EH (cell line): Measurements from ENCODE around the gene CHST7.
A peak's percentile ranks its signal among the peaks of the same experiment; 100 is the strongest.

Experiments used
- DNase-seq: peaks from one replicate; pipeline ENCODE4 v3.0.0-alpha.2; 2015; ENCODE audit warnings: low read depth

Gene CHST7

DNA sequence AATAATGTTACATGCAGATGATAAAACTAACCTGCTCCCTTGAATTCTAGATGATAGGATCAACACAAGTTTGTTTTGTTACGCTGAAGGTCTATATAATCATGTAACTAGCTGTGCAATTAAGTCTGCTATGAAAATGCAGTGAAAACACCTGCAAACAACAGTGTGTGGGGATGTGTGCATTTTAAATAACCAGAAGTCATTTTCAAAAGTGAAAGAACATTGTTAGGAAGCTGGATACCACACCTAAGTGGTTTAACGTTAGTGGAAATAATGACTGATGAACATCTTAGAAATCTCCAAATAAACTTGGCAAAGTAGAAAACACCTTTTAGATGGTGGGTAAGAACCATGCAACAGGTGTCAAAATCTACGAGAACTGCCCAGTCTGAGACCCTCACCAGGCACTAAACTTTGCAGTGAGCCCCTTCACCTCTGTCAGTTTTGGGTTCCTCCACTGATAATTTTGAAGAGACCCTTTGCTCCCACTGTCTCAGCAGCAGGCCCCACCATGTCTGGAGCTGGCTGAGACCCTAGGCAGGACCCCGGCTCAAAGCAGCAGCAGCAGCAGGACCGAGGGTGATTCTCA, 36.6 kb downstream of the CHST7 start:
- DNase-seq: no peak

DNA sequence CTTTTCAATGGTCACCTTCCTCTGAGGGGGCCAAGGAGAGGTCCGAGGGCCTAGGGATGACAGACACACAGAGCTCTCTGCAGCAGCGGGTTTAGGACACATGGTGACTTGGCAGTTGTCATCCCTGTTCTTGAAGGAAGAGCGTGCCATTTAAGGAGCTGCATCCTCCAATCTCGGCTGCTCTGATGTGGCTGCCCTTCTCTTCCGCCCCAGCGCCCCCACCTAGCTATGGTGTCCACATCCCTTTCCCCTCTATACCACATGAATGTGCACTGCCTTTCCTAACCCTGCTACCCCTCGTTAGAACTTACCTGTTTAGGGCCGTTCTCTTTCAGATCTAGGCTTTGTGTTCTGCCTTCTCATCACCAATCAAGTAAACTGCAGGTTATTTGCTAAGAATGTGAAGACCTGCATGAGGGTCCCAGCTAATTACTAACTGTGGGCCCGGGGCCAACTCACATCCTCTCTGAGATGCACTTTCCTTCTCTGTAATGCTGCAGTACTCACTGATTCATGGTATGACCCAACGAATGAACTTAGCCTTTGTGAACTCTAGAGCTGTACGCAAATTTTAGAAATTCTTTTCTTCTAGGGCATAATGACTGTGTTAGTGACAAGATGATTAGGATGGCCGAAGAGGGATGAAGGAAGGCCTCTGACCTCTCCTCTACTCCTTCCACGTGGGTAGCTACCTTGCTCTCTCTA, 38.2 kb downstream of the CHST7 start:
- no peak for DNase-seq

DNA sequence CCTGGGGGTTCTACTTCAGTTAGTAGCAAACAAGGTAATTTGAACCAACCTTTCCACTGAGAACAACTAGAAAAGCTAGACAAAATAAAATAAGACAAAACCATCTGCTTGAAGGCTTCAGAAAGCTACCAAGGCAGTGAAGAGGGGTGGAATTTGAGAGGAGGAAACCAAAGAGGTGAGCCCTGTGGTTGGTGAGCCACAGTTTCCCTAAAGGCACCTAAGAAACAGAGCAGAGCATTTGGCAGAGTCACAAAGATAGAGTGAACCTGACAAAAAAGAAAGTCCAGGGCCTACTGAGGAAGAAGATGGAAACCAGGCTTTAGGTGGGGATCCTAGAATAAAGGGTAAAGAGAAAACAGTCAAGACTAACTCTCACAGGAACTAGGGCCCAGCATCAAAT, 44.3 kb downstream of the CHST7 start:
- DNase-seq: no peak

DNA sequence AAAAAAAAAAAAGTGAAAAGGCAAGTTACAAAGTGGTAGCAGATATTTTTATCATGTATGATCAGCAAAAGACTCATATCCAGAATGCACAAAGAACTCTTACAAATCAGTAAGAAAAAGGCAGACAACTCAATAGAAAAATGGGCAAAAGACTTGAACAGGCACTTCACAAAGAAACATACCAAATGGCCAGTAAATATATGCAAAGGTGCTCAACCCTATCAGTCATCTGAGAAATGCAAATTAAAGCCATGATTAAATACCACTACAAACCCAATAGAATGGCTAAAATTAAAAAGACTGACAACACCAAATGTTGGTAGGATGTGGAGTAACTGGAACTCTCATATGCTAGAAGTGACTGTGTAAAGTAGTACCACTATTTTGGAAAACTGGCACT, 45.4 kb downstream of the CHST7 start:
- no peak for DNase-seq

DNA sequence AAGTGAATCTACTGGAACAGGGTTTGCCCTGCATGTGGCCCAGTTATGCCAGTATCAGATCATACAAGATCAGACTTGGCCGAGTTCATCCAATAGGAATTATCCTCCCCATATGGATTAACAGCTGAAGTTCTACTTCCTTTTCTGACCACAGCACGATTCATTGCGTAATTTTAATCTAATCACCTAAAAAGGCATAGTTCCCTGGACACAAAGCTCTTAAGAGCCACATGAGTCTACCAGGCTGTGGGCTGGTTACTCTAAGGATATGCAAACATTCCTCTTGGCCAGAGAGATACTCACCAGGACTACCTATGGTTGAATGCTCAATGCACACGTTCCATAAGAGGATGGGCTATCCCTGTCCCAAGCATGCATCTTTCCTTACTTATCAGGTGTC, 46.9 kb downstream of the CHST7 start:
- no peak for DNase-seq

DNA sequence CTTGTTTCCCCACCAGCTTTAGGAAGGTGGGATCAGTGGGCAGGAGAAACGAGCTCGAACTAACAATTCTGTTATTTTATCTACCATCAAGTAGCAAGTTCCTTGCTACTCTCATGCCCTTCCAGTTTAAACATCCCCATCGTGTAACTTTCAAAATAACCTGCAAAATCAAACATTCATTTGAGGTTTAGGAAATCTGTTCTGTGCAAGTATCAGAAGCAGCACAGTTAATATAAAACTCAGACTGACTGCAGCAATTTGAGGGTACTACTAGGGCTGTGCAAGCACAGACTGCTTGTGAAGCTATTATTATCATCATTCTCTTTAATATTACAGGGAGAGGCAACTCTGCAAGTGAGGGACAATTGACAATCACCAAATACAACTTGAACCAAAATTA, 48.0 kb downstream of the CHST7 start:
- no peak for DNase-seq

DNA sequence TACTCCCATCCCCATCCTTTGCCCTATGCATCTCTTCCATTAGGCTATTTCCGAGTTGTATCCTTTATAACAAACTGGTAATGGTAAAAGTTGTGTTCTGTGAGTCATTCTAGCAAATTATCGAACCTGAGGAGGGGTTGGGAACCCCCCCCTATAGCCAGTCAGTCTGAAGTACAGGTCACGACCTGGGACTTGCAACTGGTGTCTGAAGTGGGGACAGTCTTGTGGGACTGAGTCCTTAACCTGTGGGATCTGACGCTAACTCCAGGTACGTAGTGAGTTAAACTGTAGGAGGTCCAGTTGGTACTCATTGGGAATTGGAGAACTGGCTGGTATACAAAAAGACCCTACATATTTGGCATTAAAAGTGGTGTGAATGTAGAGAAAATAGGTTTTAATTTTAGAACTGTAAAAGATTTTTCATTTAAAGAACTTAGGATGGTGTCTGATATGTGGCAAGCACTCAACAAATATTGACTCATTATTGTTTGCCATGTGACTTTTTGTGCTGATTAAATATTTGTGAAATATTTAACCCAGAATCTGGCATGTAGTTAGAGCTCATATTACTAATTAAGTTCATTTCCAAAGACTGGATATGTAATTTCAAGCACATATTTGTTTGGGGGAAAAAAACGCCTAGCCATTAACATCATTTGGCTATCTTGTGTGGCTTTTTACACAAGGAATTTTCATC, 50.7 kb downstream of the CHST7 start:
- no peak for DNase-seq

DNA sequence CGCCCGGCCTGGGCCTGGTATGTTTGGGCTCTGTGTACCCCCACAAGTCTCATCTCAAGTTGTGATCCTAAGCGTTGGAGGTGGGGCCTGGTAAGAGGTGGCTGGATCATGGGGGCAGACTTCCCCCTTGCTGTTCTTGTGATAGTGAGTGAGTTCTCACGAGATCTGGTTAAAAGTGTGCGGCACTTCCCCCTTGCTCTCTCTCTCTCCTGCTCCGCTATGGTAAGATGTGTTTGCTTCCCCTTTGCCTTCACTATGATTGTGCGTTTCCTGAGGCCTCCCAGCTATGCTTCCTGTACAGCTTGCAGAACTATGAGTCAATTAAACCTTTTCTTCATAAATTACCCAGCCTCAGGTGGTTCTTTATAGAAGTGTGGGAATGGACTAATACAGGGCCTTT, 53.0 kb downstream of the CHST7 start:
- DNase-seq: no peak

DNA sequence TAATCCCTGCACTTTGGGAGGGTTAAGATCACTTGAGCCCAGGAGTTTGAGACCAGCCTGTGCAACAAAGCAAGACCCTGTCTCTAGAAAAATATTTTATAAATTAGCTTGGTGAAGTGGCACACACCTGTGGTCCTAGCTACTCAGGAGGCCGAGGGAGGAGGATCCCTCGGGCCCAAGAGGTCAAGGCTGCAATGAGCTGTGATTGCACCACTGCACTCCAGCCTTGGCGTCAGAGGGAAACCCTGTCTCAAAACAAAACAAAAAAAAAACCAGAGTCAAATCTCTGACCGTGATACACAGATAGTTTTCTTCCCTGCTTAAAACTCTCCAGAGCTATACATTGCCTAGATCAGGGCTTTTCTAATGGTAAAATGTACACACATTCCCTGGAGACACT, 53.5 kb downstream of the CHST7 start:
- DNase-seq: no peak

DNA sequence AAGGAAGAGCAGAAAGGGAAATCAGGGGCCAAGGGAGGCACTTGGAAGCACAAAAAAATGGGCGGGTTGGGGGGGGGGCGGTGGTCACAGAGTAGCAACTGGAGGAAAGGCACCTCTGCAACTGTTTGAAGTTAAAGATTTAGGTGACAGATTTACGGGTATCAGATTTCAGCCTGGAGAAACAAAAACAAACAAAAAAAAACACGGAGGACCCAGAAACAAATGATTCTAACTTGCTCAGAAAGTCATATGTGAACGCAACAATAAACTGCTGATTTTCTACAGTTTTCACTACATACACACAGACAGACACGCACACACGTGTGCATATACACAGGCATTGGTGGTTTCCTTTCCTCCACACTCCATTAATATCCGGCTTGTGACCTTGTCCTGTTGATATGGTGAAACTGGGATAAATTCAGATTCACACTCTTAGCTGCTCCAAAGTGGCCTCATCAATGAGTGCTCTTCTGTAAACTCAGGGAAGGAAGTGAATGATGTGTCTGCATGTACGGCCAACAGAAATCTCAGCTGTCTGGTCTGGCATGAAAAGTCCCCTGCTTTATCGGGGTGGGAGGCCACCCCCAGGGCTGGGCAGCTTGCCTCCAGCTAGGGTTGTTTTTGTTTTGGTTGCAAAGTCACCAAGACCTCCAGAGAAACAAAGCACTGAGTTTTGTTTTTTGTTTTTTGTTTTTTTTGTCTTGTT, 54.3 kb downstream of the CHST7 start:
- DNase-seq: no peak

DNA sequence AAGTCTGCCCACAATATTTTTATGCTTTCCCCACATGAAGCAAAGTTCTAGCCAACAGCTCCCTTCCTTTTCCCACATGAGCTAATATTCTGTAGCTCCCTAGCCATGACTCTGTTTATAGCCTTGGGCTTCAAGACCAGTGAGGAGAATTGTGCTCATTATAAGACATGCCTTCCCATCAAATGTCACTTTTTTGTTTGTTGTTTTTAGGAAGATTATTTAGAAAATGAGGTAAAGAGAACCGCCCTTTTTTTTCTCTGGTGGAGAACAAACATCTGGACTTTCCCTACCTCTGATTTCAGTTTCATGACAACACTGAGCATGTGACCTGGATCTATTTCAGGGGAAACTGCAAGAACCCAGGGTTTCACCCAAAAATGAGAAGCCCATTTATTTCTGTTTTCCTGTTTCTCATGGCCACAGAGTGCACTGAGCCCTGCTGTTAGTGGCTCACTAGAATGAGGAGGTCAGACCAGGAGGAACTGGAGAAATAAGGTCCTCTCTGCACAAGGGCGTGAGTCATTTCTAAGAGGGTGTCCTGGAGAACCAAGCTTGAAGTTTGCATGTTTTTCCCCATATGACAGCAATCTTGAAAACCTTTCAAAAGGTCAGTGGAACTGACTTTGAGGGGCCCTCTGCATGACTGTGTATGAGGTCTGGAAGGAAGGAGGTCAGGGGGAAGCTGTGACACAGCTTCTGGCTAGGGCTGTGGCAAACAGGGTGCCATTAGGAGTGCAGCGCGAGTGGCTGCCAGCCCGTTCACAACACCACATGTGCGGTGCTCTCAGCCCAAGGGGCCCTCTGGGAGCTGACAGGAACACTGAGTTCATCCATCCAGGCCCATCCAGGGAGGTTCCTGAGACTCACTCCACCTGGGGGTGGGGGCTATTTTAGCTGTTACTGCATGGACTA, 55.2 kb downstream of the CHST7 start:
- peak; percentile 70 for DNase-seq

DNA sequence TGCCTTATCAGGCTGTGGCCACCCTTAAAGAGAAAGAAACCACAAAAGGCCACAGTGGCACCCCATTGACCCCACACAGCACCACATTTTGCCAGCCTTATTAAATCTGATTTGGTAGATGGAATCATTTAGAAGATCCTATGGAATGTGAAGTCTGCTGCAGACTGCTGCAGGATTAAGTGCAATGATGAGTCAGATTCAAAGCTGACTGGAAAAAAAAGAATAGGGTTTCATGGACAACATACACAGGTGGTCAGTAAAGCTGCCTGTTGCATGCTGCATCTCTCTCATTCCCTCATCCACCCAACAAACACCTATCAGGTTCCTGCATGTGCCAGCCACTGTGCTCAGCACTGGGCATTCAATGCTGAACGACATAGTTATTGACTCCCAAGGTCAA, 56.6 kb downstream of the CHST7 start:
- DNase-seq: peak; percentile 64

DNA sequence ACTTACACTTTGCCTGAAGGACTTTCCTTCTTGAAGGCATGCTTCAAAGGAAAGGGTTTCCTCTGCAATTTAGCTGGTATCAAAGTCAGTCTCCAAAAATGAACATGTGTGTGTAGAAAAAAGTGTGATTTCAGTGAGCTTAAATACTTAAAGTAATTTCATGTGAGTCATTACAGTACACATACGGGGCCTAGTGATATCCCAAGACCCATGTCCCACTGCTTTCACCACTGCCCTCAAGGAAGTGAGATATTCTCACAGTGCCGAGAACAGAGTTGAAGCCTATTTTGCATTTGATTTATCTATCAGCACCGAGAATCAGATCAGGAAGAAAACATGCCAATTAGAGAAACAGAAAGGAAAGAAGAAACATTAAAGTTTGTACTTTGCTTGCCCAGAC, 61.0 kb downstream of the CHST7 start:
- no peak for DNase-seq

DNA sequence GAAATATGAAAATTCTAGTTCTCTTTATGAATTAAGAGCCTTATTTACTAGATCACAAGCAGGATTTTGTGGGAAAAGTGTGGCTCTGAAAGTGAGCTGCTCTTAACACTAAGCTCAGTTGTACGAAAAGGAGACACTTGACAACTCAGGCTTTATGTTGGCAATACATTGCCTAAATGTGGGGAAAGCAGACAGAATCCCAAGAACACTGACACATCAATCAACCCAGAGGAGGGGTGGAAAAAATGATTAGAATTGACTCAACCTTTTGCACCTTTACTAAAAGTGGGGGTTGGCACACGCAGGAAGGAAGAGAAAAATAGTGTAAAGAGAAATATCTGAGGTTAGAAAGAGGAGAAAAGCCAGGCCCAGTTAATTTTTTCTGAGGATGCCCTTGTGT, 61.6 kb downstream of the CHST7 start:
- DNase-seq: no peak

DNA sequence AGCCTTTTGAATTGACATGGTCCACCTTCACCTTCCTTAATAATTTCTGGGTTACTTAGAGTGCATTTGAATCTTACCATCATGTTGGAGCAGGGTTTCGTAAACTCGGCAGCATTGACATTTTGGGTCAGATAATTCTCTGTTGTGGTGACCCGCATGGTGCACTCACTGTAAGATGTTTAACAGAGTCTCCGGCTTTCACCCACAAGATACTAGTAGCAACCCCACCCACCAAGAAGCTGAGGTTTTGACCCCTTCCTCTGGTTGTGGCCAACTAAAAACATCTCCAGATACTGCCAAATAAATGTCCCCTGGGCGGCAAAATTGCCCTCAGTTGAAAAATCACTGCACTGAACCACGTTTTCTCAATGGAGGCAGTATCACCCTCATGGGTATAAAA, 62.7 kb downstream of the CHST7 start:
- no peak for DNase-seq

DNA sequence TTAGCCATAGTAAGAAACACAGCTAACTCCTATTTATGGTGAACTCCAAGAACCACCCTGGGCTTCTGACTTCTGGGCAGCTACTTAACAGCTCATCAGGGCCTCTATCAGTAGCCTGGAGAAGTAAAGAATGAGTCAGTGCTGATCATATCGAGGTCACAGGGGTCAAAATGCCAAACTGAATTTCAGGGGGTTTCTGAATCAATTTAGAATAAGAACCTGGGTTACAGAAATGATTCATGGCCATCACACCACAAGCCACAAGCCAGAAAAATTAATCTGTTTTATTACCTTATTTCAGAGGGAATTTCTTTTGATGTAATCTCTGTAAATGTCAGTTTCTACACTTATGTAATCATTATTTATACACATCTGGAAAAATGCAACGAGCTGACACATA, 64.4 kb downstream of the CHST7 start:
- peak; percentile 28 for DNase-seq

DNA sequence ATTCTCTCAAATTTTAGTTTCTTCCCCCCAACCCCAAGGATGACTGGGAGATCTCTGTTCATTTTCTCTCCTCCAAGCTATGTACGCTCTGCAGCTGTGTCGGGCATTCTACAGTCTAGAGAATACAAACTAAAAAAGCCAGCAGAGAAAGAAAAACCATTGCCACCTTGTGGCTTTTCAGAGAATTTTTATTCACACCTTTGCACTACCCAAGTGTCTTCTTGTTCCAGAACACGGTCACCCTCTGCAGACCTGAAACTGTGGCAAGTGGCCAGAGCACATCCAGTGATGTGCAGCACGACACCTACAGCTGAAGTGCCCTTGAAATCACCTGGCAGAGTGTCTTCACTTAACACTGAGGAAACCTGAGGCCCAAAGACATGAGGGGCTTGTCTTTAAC, 68.6 kb downstream of the CHST7 start:
- peak; percentile 50 for DNase-seq

DNA sequence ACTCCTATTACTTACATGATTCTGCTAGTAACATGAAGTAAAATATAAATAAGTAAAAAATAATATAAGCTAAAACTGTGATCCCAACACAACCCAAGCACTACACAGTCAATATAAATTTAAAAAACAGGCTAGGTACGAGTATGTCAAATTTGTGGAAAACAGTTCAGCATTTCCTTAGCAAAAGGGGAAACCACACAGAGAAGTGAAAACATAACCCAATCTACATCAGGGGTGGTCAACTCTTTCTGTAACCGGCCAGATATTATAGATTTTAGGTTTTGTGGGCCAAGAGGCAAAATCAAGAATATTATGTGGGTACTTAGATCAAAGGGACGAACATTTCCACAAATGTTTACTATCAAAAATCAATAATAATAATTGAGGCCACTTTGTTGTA, 70.1 kb downstream of the CHST7 start:
- no peak for DNase-seq

DNA sequence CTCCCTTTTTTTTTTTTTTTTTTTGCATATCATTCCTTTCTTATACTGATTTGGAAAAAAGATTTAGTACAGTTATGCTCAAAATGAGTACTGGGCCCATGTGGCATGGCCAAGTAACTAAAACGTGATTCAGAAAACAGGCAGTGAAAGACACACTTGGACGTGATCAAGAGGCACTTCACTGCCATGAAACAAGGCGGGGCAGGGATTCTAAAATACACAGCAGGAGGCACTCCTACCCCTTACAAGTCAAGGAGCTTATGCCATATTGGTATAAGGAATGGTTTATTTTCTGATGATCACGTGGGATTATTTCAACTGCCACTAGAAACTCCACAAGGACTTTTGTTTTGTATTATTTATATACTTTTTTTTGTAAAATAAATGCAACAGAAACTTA, 72.0 kb downstream of the CHST7 start:
- no peak for DNase-seq

DNA sequence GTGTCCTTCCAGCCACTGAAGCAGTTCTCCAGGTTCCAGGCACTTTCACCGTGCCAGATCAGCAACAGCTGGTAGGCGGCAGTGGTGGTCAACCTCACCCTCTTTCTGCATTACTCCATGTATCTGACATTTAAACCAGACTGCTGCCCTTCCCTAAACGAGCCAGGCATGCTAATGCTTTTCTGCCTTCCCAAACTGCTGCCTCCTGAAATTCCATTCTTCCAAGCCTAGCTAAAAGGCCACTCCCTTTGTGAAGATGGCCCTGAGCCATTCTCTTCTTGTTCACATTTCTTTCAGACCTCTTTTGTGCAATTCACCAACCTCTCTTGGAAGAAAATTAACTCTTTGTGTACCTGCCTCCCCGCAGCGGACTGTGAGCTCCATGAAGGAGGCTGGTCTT, 73.7 kb downstream of the CHST7 start:
- DNase-seq: peak; percentile 19
